Suppressor macrophage treated with lipopolysaccharide for 1 hour (primary cell): ENCODE results near the gene DIS3L.
"Not testable (repeated sequence)": the region's sequence is repeated elsewhere in the genome, so short reads cannot be mapped to it uniquely, and the experiment has no call there.

Experiments used
- DNase-seq, 3 donors: peaks; one replicate each; pipeline ENCODE4 v3.0.0-alpha.2; 2020 to 2022

DIS3L gene

GRCh38 chr15:66293419-66294156 lies at the start of gene DIS3L:
DIS3L (plus strand) TSS chr15:66293568; CDS start chr15:66293597, 29 bp downstream.
- DNase-seq = peak; percentile 69 to 90 (median 78)

DNA sequence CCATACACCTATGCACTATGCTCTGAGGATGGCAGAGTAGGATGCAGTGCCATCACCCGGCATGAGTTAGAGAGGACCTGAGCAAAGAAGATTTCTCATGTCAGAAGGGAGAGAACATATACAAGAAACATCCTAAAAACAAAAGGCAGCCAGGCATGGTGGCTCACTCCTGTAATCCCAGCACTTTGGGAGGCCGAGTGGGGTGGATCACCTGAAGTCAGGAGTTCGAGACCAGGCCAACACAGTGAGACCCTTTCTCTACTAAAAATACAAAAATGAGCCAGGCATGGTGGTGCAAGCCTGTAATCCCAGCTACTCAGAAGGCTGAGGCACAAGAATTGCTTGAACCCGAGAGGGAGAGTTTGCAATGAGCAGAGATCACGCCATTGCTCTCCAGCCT lies 47.5 kb upstream of the DIS3L start:
- not testable (repeated sequence) for DNase-seq

GRCh38 chr15:66246937-66247336 lies 46.4 kb upstream of the DIS3L start:
- no peak for DNase-seq

DNA sequence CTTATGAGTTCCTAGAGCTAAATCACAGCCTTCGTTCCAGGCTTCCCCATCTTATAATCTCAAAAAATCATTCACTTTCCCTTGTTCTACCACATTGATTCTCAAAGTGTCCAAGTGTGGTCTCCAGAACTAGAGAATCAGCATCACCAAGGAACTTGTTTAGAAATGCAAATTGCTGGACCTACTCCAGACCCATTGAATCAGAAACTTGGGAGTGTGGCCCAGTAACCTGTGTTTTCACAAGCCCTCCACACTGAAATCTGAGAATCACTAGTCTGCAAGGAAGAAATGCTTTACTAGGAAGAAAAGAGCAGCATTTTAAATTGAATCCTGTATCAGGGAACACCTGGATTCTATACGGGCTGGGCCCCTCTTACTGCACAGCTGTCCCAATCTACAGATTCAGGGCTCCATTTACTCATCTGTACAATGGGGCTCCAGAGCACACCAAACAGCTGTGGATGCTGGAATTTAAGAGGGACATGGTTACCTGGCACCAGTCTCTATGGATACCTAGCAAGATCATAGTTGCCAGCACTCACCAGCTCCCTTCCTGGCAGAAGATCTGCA lies 43.7 kb upstream of the DIS3L start:
- no peak for DNase-seq

- DNase-seq = no peak
Measured at GRCh38 chr15:66251065-66251789, 42.1 kb upstream of the DIS3L start.

GRCh38 chr15:66251790-66252684 lies 41.3 kb upstream of the DIS3L start:
- peak; percentile 52 to 81 (median 71) for DNase-seq

- DNase-seq = peak; percentile 23 to 51 (median 32)
Measured at GRCh38 chr15:66252685-66253417, 40.5 kb upstream of the DIS3L start.

GRCh38 chr15:66253418-66254088 lies 39.8 kb upstream of the DIS3L start, which contains the start of gene MEGF11:
MEGF11 (minus strand) TSS chr15:66253750; CDS start chr15:66128403, 125,347 bp downstream.
- DNase-seq = peak in 2 of 3 donors; percentile 17 to 47

DNA sequence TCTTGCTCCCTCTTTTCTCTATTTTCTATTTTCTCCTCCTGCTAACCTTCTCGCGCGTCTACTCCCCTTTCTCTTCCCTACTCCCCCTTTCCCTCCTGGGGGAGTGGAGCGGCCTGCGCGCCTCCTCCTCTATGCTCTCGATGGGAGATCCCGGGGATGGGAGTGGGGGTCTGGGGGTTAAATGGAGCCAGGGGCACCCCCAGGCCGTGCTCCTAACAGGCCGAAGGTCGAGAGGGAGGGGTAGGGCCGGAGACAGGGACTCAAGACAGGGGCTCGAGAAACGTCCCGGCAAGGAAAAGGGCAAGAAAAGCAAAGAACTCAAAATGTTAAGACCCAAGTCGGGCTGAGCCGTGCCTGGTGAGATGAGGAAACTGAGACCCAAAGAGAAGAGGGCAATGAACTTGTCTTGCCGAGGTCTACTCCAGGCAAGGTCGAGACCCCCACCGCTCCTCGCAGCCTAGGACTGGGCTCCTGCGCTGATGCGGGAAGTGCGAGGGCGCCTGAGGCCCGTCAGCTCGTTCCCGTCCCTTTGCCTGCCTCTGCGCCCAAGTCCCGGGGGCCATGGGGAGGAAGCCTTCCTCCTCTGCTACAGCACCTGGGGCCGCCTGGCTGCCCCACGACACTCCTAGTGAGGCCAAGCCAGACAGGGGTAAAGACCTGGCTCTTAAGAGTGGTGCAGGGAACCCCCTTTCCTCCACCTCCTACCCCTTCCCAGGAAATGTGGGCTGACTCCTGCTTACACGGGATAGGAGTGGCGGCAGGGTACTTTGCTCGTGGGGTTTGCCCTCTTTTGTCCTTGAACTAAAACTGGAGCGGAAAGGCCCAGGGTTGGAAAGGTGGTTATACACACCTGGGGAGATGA lies 39.0 kb upstream of the DIS3L start:
- no peak for DNase-seq

GRCh38 chr15:66254951-66255676 lies 38.3 kb upstream of the DIS3L start:
- DNase-seq = no peak

- no peak for DNase-seq
Measured at GRCh38 chr15:66256692-66257091, 36.7 kb upstream of the DIS3L start.

- no peak for DNase-seq
Measured at GRCh38 chr15:66261056-66261455, 32.3 kb upstream of the DIS3L start.

- not testable (repeated sequence) for DNase-seq
Measured at GRCh38 chr15:66262837-66263236, 30.5 kb upstream of the DIS3L start.

DNA sequence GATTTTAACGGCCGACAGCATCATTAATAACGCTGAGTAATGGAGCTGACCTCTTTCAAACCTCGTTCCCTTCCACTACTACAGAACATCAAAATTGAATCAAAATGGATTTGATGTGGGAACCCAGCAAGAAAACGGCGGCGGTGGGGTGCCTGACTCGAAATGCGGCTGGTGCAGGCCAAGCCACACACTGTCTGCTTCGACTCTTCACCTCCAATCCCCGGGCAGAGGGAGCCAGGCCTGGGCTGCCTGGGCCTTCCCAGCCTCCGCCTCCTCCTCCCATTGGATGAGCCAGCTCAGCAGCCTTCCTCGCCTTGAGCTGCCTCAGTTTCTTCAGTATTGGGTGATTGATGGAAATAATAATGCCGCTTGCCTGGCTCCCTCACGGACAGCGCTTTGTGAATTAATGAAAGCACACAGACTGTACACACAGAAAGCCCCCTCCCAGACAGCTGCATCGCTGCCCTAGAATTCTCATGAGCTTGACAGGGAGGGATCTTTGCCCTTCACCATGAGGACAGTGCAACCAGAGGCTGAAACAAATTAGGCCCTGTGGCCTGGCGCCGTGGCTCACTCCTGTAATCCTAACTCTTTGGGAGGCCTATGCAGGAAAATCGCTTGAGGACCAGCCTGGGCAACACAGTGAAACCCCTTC lies 28.4 kb upstream of the DIS3L start:
- no peak for DNase-seq

DNA sequence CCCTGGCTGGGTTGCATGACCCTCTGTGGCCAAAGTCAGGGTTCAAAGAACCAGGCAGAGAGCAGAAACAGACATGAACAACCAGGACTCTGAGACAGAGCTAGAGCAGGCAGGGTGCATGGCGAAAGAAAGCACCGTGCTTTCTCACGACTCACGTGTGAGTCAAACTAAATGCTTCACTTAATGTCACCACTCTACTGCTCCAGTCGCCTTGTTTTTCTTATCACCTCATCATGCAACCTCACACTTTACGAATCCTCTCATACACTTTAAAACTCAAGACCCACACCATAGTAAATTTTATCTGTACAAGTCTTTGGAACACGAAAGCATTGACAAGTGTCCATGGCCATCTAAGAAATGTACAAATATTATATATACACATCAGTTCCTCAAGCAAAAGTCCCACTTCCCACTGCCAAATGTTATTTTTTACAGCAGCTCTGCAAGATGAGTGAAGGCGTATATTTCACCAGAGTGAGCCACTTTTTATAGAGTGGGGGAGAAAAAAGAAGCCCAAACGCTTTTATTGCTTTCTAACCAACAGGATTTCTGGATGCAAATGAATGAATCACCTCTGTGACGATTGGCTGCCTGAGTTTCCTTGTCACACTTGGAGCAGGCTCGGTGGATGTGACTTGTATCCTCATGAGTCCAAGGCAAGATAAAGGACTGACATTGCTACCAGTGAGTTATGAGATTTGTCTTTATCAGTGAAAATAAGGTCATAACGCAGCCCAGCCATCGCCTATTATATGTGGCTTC lies 23.9 kb upstream of the DIS3L start:
- peak; percentile 51 to 75 (median 68) for DNase-seq

DNA sequence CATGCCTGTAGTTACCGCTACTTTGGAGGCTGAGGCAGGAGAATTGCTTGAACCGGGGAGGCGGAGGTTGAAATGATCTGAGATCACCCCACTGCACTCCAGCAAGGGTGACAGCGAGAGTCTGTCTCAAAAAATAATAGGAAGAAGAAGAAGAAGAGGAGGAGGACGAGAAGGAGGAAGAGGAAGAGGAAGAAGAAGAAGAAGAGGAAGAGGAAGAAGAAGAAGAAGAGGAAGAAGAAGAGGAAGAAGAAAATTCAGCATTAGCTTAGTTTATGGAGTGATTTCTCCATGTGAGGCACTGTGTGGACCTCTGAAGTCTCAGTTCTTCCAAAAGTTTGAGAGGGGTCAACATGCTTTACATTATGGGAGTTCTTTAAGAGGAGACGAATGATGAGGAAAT lies 22.4 kb upstream of the DIS3L start:
- DNase-seq = no peak

- no peak for DNase-seq
Measured at GRCh38 chr15:66275352-66275751, 18.0 kb upstream of the DIS3L start.

GRCh38 chr15:66276546-66276945 lies 16.8 kb upstream of the DIS3L start:
- DNase-seq = no peak
